Stimulated activated naive CD4-positive, alpha-beta T cell (primary cell): ENCODE measurements around the gene KHDC1L.
A peak's percentile ranks its signal among the peaks of the same experiment; 100 is the strongest.
"Not testable (repeated sequence)": the region's sequence is repeated elsewhere in the genome, so short reads cannot be mapped to it uniquely, and the experiment has no call there.

Experiments used
- DNase-seq, 6 experiments: peaks; one replicate each; lab custom pipeline; 2025; lab: John Stamatoyannopoulos, UW

Gene KHDC1L, protein sequence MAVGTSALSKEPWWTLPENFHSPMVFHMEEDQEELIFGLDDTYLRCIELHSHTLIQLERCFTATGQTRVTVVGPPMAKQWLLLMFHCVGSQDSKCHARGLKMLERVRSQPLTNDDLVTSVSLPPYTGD

DNA sequence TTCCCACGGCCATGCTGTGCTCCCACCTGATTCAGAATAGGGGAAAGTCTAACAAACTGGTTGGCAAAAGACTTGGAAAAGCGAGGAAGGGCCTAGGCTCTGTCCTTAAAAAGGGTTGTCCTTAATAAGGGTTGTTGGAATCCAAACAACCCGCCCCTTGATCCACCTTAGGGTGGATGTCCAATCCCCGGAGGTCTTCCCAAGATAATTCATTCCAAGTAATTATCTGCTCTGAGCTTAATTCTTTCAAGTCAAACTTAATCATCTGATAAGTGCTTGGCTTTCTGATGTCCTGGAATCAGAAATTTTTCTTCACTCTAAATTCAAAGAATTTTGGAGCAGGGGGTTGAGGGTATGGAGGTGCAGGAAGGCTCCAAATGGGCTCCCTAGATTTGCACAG is at the start of gene KHDC1L:
Gene KHDC1L (minus strand): TSS at position 101 of the 400 bp plus-strand sequence. CDS start 88 bp downstream, at position 13.
- DNase-seq: no peak

DNA sequence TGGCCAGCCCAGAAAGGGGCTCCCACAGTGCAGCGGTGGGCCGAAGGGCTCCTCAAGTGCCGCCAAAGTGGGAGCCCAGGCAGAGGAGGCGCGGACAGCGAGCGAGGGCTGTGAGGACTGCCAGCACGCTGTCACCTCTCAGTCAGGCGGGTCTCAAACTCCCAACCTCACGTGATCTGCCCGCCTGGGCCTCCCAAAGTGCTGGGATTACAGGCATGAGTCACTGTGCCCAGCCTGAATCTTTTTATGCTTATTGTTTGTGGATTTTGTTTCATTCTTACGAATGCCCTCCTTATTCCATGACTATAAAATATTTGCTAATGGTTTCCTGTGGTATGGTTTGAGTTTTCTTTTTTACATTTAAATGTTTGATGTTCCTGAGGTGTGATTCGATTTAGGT is 44.0 kb upstream of the KHDC1L start:
- not testable (repeated sequence) for DNase-seq

DNA sequence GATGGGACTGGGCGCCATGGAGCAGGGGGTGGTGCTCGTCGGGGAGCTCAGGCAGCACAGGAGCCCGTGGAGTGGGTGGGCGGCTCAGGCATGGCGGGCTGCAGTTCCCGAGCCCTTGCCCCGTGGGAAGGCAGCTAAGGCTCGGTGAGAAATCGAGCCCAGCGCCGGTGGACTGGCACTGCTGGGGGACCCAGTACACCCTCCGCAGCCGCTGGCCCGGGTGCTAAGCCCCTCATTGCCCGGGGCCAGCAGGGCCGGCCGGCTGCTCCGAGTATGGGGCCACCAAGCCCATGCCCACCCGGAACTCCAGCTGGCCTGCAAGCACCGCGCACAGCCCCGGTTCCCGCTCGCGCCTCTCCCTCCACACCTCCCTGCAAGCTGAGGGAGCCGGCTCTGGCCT is 43.6 kb upstream of the KHDC1L start:
- DNase-seq: not testable (repeated sequence)

DNA sequence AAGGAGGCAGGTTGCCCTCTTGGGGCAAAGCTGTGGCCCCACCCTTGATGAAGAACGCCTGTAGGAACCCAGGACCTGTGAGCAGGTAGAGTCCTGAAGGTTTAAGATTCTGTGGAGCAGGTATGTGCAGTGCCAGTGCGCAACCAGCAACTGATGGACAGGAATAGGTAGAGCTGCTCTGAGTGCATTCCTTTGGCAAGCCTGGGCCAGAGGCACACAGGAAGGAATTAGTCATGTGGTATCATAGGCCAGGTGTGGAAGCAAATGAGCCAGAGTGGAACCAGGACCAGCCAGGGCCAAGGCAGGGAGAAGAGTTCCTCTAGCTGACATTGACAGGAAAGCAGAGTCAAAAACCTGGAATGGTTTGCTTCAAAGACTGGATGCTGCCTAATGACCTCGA is 39.1 kb upstream of the KHDC1L start:
- no peak for DNase-seq

DNA sequence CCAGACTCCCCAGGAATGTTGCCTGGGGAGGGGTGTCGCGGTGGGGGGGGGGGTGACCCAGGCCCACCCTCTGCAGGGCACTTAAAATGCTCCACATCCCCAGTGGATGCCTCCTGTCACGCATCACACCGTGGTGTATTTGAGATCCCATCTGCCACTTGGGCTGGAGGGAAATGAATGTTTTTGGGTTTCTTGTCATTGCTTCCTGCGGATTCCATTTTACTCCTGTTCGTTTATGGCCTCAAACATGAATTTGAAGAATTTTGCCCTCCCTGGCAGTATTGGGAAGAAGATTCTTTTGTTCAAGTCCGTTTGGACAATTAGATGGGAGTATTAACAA is 38.2 kb upstream of the KHDC1L start:
- no peak for DNase-seq

DNA sequence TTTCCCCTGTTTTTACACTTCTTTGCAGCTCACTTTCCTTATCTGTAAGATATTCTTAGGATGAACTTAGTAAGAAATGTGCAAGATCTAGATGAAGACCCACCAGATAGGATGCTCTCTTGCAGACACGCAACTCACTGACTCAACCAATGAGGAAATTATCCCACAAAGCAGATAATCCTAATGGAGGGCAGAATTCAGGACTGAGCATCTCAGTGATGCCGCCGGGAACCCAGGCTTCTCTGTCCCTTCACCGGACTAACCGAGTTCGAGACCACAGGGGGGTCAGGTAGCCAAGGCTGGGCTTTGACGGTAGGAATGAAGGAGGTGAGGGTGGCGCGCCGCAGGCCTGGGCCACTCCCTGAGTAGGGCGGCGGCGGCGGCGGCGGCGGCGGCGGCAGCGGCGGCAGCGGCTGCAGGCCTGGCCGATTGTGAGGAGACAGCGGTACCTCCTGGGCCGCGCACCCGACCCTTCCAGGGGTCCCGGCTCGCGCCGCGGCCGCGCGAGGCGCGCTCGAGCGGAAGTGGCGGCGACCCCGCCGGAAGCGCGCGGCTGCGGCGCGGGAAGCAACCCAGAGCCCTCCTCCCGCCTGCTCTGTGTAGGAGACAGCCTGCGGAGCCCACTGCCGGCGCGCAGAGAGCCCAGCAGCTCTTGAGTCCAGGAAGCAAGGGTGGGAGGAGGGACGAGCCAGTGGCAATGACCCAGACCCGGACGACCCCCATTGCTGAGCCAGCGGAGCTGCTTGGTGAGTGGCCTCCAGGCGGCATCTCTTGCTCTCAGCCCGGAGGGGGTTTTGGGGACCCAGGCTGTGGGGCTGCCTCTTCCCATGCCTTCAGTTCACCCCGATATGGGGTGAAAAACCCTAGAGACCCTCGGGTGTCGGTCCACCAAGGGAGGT is 37.6 kb upstream of the KHDC1L start, which contains the start of gene KHDC1:
Gene KHDC1 (minus strand): TSS at position 526 of the 899 bp plus-strand sequence. CDS start 20,679 bp downstream, outside the sequence.
- DNase-seq: peak in 5 of 6 experiments; percentile 23 to 59 (median 44)

DNA sequence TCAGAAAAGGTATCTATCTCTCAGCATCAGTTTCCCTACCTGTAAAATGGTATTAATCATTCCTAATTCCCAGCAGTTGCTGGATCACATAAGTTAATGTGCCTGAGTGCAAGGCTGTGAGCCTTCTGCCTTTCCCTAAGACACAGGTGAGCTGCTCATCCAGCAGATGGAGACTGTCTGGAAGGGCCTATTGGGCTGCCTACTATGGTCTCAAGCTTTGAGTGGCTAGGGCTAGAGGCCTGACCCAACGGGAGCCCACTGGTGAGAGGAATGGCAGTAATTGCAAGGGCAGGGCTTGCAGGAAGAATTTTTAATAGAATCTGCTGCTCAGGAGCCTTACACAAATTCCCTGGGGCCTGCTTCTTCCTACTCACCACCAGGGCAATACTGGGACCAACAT is 33.4 kb upstream of the KHDC1L start:
- no peak for DNase-seq

DNA sequence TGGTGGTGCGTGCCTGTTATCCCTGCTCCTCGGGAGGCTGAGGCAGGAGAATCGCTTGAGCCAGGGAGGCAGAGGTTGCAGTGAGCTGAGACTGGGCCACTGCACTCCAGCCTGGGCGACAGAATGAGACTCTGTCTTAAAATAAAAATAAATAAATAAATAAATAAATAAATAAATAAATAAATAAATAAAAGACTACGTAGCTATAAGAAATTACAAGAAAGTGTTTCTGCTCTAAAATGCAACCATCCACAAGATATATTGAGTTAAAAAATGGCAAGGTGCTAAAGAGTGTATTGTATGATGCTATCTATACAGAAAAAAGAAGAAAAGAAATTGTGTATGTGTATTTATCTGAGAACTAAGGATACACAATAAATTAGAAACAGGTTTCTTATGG is 29.0 kb upstream of the KHDC1L start:
- DNase-seq: not testable (repeated sequence)

DNA sequence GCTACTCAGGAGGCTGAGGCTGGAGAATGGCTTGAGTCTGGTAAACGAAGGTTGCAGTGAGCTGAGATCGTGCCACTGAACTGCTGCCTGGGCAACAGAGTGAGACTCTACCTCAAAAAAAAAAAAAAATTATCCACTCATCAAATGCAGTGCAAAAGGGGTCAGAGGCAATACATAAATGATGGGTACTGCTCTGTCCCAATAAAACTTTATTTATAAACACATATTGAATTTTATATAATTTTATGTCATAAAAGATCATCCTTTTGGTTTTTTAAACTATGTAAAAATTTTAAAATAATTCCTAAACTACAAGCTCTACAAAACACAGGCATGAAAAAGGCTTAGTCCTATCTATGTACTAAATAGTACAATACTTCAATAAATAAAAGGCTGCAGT is 27.4 kb upstream of the KHDC1L start:
- DNase-seq: no peak

DNA sequence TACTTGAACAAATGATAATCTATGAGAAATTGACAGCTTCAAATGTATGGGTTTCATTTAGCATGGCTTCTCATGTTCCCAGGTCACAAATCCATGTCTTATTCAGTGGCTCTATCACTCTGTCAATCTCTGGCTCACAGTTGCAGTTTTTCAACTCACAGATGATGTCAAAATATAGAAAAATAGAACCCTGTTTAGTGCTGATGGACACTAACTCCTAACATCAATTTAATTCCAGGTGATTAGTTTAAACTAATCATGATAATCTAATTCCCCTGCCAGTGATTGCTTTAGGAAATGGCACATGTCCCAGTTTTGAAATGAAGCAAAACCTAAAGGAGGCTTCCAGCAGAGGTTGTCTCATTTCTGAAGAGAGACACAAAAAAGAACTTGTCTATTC is 24.7 kb upstream of the KHDC1L start:
- no peak for DNase-seq

DNA sequence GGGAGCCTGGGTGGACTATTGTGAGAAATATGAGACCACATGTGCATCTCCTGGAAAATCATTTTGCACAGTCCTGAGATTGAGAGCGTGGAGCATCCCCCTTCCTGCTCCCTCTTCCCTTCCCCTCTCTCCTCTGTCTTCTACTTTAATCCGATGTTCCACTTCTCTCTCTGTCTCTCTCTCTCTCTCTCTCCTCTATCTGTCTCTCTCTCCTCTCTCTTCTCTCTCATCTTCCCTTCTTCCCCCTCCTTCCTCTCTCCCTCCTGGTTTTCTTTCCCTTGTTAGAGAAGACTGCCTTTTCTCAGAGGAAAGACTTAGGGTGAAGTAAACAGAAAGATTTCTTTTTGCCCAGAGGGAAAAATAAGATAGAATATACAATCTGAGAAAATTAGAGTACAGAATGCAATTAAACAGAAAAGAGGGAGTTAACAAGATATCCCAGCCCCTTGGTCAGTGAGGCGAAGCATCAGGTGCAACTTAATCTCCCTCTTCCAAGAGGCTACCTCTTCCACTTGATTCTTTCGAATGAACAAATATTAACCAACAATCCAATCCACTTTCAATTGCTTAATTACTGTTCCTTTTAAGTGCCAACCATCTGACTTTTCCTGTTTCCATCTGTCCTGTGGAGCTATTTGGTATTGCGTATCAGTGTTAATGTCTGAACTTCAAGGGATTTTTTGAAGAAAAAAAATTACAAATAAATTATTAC is 23.1 kb upstream of the KHDC1L start:
- DNase-seq: no peak

DNA sequence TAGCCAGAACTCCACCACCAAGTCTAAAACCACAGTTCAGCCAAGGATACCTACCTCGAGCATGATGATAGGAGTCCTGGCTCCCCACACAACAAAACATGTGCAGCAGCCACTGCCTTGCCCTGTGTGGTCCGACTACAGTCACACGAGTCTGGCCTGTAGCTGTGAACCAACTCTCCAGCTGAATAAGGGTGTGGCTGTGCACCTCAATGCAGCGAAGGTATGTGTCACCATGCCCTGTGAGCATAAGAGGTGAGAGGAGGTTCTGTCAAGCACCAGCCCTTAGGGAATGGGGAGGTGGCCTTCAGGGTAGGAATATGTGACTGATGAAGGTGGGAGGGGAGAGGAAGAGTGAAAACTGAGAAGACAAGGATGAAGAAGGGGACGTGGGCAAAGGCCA is 16.7 kb upstream of the KHDC1L start:
- DNase-seq: no peak

DNA sequence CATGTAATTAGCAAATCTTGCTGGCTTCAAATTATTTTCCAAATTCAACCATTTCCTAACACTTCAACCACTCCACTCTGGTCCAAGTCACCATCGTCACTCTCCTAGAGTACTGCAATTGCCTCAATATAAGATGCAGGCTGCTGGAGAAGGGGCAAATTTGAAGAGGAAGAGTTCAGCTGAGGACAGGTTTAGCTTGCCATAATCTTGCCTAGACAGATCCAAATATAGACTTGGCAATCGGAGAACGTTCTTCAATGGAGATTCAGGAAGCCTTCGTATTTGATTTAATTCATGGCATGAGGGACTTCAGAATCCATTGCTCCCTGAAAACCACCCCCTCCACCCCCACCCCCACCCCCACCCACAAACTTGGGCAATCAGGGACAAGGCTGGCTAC is 15.4 kb upstream of the KHDC1L start:
- no peak for DNase-seq

DNA sequence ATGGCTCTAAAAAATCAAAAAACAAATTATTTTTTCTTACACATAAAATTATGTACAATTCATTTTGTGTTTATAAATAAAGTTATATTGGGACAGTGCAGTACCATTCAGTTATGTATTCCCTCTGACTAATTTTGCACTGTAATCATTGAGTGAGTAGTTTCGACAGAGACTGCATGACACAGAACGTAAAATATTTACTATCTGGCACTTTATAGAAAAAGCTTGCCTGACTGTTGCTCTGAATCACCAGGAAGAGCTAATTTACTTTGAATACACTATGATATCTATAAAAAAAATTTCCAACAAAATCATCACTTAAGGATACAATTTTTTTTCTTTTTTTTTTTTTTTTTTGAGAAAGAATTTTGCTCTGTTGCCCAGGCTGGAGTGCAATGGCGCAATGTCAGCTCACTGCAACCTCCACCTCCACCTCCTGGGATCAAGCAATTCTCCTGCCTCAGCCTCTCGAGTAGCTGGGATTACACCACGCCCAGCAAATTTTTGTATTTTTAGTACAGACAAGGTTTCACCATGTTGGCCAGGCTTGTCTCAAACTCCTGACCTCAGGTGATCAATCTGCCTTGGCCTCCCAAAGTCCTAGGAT is 11.0 kb upstream of the KHDC1L start:
- no peak for DNase-seq

DNA sequence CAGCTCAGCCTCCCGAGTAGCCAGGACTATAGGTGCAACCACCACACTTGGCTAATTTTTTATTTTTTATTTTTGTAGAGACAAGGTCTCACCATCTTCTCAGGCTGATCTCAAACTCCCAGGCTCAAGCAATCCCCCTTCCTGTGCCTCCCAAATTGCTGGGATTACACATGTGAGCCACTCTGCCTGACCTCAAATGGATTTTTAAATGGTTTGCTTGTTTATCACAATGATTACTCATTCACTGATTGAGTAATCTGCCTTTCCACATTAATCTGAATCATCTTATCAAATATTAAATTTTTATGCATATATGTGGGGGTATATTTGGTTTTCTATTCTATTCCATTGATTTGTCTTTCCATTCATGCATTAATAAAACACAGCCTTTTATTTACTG is 9.4 kb upstream of the KHDC1L start:
- DNase-seq: no peak

DNA sequence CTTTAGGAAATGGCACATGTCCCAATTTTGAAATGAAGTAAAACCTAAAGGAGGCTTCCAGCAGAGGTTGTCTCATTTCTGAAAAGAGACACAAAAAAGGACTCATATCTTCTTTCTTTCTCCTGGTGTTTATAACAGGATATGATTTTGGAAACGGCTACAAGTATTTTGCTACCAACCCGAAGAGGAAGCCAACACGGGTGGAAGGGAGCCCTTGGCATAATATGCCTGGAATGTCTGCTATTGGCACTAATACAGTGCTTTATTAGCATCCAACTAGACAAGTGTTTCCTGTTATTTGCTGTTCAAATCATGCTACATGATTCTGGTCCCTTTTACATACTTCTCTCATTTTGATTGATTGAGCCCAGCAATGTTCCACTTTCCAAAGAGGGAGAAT is 8.7 kb upstream of the KHDC1L start:
- not testable (repeated sequence) for DNase-seq

DNA sequence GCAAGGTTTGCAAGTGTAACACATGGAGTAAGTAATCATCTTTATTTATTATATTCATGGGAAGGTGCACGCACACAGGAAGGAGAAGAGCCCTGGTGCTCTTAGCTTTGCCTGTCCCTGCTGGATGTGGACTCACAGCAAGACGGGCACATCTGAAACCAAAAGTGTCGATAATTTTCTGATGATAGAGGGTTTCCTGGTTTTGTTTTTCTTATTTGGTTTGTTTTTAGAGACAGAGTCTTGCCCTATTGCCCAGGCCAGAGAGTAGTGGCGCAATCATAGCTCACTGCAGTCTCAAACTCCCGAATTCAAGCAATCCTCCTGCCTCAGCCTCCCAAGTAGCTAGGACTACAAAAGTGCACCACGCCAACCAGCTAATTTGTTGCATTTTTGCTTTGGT is 7.8 kb upstream of the KHDC1L start:
- no peak for DNase-seq

DNA sequence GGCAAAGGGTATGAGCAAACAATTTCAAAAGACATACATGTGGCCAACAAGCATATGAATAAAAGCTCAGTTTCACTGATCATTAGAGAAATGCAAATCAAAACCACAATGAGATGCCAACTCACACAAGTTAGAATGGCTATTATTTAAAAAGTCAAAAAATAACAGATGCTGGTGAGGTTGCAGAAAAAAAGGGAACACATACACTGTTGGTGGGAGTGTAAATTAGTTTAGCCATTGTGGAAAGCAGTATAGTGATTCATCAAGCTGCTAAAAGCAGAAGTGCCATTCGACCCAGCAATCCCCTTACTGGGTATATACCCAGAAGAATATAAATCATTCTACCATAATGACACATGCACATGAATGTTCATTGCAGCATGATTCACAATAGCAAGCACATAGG is 6.7 kb upstream of the KHDC1L start:
- DNase-seq: no peak

DNA sequence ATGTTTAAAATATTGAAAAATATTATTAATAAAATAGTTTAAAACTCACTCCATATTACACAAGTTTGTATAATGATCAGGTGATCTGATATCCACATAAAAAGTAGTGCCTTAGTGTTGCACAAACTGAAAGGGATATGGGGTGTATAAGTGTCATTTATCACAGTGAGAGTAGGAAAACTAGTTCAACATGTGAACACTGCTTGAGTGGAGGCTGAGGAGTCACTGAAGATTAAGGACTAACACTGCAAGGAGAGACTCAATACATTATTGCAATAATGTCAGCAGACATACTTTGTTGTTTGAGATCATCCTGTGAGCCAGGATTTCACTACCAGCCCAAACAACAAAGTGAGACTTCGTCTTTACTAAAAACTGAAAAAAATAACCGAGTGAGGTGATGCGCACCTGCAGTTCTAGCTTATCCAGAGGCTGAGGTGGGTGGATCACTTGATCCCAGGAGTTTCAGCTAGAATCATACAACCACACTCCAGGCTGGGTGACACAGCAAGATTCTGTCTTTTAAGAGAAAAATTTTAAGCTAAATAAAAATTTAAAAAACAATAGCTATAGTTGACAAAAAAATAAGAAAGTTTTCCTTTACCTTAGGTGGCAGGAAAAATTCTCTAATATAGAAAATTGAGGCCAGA is 2.4 kb upstream of the KHDC1L start:
- DNase-seq: no peak

DNA sequence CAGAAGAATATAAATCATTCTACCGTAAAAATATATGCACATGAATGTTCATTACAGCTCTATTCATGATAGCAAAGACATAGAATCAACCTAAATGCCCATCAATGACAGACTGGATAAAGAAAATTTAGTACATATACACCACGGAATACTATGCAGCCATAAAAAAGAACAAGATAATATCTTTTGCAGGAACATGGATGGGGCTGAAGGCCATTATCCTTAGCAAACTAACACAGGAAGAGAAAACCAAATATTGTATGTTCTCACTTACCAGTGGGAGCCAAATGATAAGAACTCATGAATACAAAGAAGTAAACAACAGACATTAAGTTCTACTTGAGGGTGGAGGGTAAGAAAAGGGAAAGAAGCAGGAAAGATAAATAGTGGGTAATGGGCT is 8.4 kb downstream of the KHDC1L start:
- no peak for DNase-seq

DNA sequence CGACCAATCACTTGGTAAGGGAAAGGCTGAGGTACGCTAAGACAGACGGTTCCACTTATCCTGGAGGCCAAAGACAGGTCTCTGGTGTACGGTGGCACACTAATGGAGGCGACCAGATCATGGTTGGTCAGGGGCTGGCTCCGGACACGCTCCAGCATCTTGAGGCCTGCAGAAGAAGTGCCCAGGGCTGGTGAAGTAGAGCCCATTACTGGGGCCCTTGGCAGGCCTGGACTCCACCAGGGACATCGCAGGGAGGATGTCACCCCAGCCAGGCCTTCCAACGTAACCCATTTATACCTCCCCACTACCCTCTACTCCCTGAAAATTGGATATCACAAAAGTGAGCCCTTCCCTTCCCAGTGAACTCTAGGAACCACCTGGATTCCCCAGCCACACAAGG is 16.2 kb downstream of the KHDC1L start:
- DNase-seq: no peak

DNA sequence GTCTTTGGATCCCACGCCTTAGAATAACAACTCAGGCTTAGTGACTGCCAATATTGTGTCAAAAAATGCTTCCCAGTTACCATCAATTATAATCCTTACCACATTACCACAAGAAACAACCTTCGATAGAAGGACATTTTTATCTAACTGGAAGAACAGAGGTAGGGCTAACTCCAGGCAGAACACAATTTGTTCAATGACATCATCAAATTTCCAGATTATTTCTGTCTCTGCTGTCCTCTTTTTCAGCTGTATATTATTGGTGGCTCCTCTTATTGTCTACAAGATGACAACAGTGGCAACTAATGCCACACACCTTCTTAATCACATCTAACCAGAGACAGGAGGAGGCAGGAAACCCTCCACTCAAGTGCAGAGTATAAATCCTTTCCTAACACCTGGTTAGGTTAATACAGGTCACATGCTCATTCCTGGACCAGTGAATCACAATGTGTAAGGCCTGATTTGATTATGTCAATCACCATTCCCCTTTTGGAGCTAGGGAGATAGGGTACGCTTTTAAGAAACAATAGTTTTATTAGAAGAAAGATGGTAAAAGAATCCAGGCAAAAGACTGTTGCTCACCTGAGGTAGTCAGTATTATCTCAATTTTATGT is 18.0 kb downstream of the KHDC1L start:
- no peak for DNase-seq
